Fibroblast of villous mesenchyme (primary cell): ENCODE results near the gene NBEA. TPM values are rescaled to one million over a fixed set of nuclear protein-coding genes. Genes with fewer than 3 reads are reported as not detected.

ENCODE experiments used
- DNase-seq: peaks from one replicate; pipeline ENCODE4 v3.0.0-alpha.2; 2010; ENCODE audit warnings: low read depth
- H3K4me3 ChIP-seq: 2 replicates; pipeline ENCODE4 v1.5.1; 2011; ENCODE audit warnings: low read depth, mild to moderate bottlenecking, low read length
- CTCF ChIP-seq: IDR thresholded peaks from 2 replicates; pipeline ENCODE4 v1.5.1; 2012; ENCODE audit warnings: low read depth, mild to moderate bottlenecking, low read length; ENCODE audit not compliant: insufficient read depth
- total RNA-seq: library from RNA; depleted of rRNA; stranded (reverse); fragments of >200 nt; gene quantifications from 2 replicates; pipeline ENCODE4 v1.2.3, GENCODE V29; 2012

Gene NBEA
- total RNA-seq, 1 donor = 9.5 TPM

GRCh38 chr13:35256459-35257148 is 314.5 kb downstream of the NBEA start:
- TF ChIP-seq CTCF = no peak
- no peak overlapping the region for H3K4me3 ChIP-seq
- DNase-seq = no peak

GRCh38 chr13:35260316-35260715 is 318.2 kb downstream of the NBEA start:
- no peak overlapping the region for H3K4me3 ChIP-seq
- TF ChIP-seq CTCF = no peak

GRCh38 chr13:35266412-35266811 is 324.3 kb downstream of the NBEA start:
- DNase-seq = no peak
- no peak for TF ChIP-seq CTCF
- H3K4me3 ChIP-seq = no peak overlapping the region

More at GRCh38 chr13:35260316-35260715, 318.2 kb downstream of the NBEA start:
- no peak for DNase-seq

- TF ChIP-seq CTCF = no peak
- no peak overlapping the region for H3K4me3 ChIP-seq
Measured at GRCh38 chr13:35278917-35279316, 336.8 kb downstream of the NBEA start.

GRCh38 chr13:35279500-35279899 is 337.4 kb downstream of the NBEA start:
- H3K4me3 ChIP-seq = no peak overlapping the region
- no peak for DNase-seq
- no peak for TF ChIP-seq CTCF

More at GRCh38 chr13:35278917-35279316, 336.8 kb downstream of the NBEA start:
- DNase-seq = no peak

- TF ChIP-seq CTCF = no peak
- no peak overlapping the region for H3K4me3 ChIP-seq
- no peak for DNase-seq
Measured at GRCh38 chr13:35283856-35284255, 341.8 kb downstream of the NBEA start.

- no peak for TF ChIP-seq CTCF
- no peak overlapping the region for H3K4me3 ChIP-seq
- no peak for DNase-seq
Measured at GRCh38 chr13:35285677-35286076, 343.6 kb downstream of the NBEA start.
